GM12891 (cell line): ENCODE measurements around the gene FLRT1.

Experiments
- PAX5 ChIP-seq: IDR thresholded peaks from 2 replicates; pipeline ENCODE4 v1.6.1; 2011; ENCODE audit warnings: low read length, moderate library complexity, mild to moderate bottlenecking; ENCODE audit not compliant: insufficient read depth, severe bottlenecking
- POLR2A ChIP-seq: IDR thresholded peaks from 2 replicates; pipeline ENCODE4 v1.6.1; 2011; ENCODE audit warnings: low read depth, low read length, control low read depth
- POLR2AphosphoS5 ChIP-seq: IDR thresholded peaks from 2 replicates; pipeline ENCODE4 v1.6.1; 2011; ENCODE audit warnings: low read depth, low read length, control low read depth
- SPI1 ChIP-seq: IDR thresholded peaks from 2 replicates; pipeline ENCODE4 v1.6.1; 2011; ENCODE audit warnings: low read depth, low read length, control low read depth
- TAF1 ChIP-seq: IDR thresholded peaks from 2 replicates; pipeline ENCODE4 v1.6.1; 2011; ENCODE audit warnings: low read depth, low read length, control low read depth

DNA sequence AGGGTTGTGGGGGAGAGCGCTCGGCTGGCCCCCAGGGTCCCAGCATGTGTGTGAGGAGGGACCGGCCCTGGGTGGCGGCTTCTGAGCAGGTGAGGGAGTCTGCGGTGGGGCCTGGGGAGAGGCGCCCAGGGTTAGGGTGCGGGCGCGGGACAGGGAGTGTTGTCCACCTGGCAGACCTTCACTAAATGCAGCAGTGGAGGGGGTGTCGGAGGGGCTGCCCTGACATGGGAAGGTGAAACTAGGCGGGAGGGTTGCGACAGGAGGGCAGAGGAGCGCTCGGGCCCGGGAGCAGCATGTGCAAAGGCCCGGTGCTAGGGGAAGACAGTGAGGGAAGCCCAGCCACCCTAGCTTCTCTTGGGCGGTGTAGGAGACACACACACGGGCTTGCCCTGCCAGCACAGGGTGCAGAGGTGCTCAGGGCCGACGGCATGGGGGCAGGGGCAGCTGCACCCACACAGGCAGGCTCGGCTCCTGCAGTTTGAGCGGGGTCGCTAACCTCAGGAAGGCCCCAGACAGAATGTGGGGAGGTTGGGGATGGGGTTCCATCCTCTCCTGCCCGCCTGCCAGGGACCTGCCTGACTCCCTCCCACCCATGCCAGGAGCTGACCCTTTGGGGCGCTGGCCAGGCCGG lies 27.3 kb upstream of the FLRT1 start:
- TF ChIP-seq POLR2AphosphoS5 (no peak), TAF1 (no peak), POLR2A (no peak), PAX5 (no peak), SPI1 (no peak)
